ENCODE measurements around the gene PAK1. TPM values are rescaled to one million over a fixed set of nuclear protein-coding genes. Genes with fewer than 3 reads are reported as not detected.

Gene PAK1
- total and polyA plus RNA-seq, 10 of the 15 experiments (the other 5 are each of a cell fraction or from before 2014, with no cell fraction given): 43.8 to 321 (median 110) TPM

DNA sequence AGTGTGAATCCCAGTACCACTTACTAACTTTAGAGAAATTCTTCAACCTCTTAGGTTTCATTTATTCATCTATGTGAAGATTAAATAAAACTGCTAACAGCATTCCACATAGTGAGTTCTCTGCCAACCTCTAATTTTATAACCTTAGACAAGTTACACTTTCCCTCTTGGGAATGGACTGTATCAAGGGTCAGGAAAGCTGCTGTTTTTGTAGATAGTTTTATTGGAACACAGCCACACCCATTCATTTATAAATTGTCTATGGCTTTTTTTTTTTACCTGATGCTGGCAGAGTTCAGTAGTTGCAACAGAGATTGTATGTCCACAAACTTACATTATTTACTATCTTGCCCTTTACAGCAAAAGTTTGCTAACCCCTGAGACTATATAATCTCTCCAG lies 81.1 kb downstream of the PAK1 start:
- POLR2A ChIA-PET: interaction anchor here (0.6 kb wide), 1 partner anchor 19 kb away, joined by 4 read pairs; no protein-coding TSS in a partner anchor
- TF ChIP-seq KAT2A (conservative IDR thresholded peaks at IDR 0.05; ENCODE audit: control insufficient read depth, low read depth, low read length): no peak
- TF ChIP-seq, protein P1, sequence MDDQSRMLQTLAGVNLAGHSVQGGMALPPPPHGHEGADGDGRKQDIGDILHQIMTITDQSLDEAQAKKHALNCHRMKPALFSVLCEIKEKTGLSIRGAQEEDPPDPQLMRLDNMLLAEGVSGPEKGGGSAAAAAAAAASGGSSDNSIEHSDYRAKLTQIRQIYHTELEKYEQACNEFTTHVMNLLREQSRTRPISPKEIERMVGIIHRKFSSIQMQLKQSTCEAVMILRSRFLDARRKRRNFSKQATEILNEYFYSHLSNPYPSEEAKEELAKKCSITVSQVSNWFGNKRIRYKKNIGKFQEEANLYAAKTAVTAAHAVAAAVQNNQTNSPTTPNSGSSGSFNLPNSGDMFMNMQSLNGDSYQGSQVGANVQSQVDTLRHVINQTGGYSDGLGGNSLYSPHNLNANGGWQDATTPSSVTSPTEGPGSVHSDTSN (IDR thresholded peaks at IDR 0.05; ENCODE audit: insufficient replicate concordance, low read depth, low read length): no peak
- no peak for TF ChIP-seq CHD1 (IDR thresholded peaks at IDR 0.05; ENCODE audit: low read depth, low read length)
- TF ChIP-seq EP300 (IDR thresholded peaks at IDR 0.05; ENCODE audit: borderline replicate concordance in 1 of 2, control insufficient read depth in 1 of 2, low read depth in 2 of 2, low read length in 2 of 2): no peak
- no peak overlapping the region for H2AFZ ChIP-seq (ENCODE audit: control insufficient read depth, low read depth, low read length)
- in situ Hi-C loops (cut with MboI) (no loop called here), intact Hi-C loops (cut with micrococcal nuclease; ENCODE audit: unreplicated experiment) (no loop called here)
- DNase-seq (ENCODE audit: low read depth, low spot score) (no peak), ATAC-seq (no peak), FAIRE-seq (no peak)
- H3K4me2 ChIP-seq (ENCODE audit: control insufficient read depth, insufficient read depth): no peak overlapping the region
- RAD21 ChIA-PET (ENCODE audit: unreplicated experiment): interaction anchor here (1.3 kb wide), 1 partner anchor 79 kb away, joined by 3 read pairs; no protein-coding TSS in a partner anchor
- H3K9ac ChIP-seq (ENCODE audit: control insufficient read depth, insufficient read depth, low read length): no peak overlapping the region
- H3K4me3 ChIP-seq: no peak overlapping the region
- H3K27ac ChIP-seq (ENCODE audit: control insufficient read depth, insufficient read depth): no peak overlapping the region
- peaks cover 4% of the 10 kb centered on the region; the same call in 1 of the 2 replicates for H3K4me1 ChIP-seq (ENCODE audit: control insufficient read depth, insufficient read depth, low read length)
- peaks cover 0 to 14% of the 10 kb centered on the region in 2 experiments; a peak in 2 of 4 replicates for H3K36me3 ChIP-seq (ENCODE audit: control insufficient read depth in 2 of 2, insufficient read depth in 2 of 2, low read length in 1 of 2)
- no peaks in the 10 kb centered on the region; the same call in 1 of the 2 replicates for H4K20me1 ChIP-seq (ENCODE audit: control insufficient read depth, insufficient read depth)
- H3K27me3 ChIP-seq (replicated peaks in 1 of 2; ENCODE audit: control insufficient read depth in 2 of 2, insufficient read depth in 2 of 2, low read length in 1 of 2): no peaks in the 10 kb centered on the region
- no peaks in the 10 kb centered on the region for H3K9me3 ChIP-seq (replicated peaks; ENCODE audit: control insufficient read depth, insufficient read depth, low read length)
- CTCF ChIA-PET: interaction anchor here (1.4 kb wide), 1 partner anchor 155 kb away, joined by 3 read pairs; no protein-coding TSS in a partner anchor
- SMC1A ChIA-PET (ENCODE audit: uncharacterized antibody, unreplicated experiment): interaction anchor here (0.7 to 2.4 kb wide), 2 partner anchors 39 to 78 kb away, joined by 3 to 6 read pairs; no protein-coding TSS in a partner anchor
- no TSS peak for BruUV-seq (replicated peaks)
- peaks cover 41% of the 10 kb centered on the region for H3K79me2 ChIP-seq (ENCODE audit: control insufficient read depth, insufficient read depth, low read length)

DNA sequence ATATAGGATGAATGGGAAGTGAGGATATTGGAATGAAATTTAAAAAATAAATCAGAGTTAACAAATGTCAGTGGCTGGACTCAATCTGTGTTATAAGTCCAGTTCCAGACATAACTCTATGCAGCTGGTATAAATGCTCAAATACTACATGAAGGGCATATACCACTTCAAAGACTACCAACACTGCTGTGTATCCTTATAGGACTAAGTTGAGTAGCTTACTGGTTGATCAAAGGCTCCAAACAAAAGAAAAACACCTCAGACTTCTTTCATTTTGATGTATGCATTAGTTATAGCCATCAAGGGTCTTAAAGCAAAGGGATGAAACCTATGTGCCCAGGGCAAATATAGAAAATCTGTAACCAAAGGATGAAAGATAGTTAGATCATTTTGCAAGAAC lies 86.2 kb downstream of the PAK1 start:
- intact Hi-C loops (cut with micrococcal nuclease; ENCODE audit: unreplicated experiment): no loop called here
- POLR2A ChIA-PET: interaction anchor here (0.6 kb wide), 1 partner anchor 22 kb away, joined by 3 read pairs; no protein-coding TSS in a partner anchor
- Histone ChIP-seq H3K79me2 (ENCODE audit: control insufficient read depth, insufficient read depth, low read length) (peaks cover 5% of the 10 kb centered on the region), H3K27ac (ENCODE audit: control insufficient read depth, insufficient read depth) (no peak overlapping the region), H3K9ac (ENCODE audit: control insufficient read depth, insufficient read depth, low read length) (no peak overlapping the region), H3K4me1 (ENCODE audit: control insufficient read depth, insufficient read depth, low read length) (no peaks in the 10 kb centered on the region), H3K9me3 (replicated peaks; ENCODE audit: control insufficient read depth, insufficient read depth, low read length) (no peaks in the 10 kb centered on the region), H3K27me3 (replicated peaks in 1 of 2; ENCODE audit: control insufficient read depth in 2 of 2, insufficient read depth in 2 of 2, low read length in 1 of 2) (no peaks in the 10 kb centered on the region), H3K36me3 (ENCODE audit: control insufficient read depth in 2 of 2, insufficient read depth in 2 of 2, low read length in 1 of 2) (peaks cover 0 to 19% of the 10 kb centered on the region in 2 experiments), H3K4me2 (ENCODE audit: control insufficient read depth, insufficient read depth) (no peak overlapping the region), H3K4me3 (no peak overlapping the region), H2AFZ (ENCODE audit: control insufficient read depth, low read depth, low read length) (no peak overlapping the region), H4K20me1 (ENCODE audit: control insufficient read depth, insufficient read depth) (no peaks in the 10 kb centered on the region)
- no TSS peak for BruUV-seq (replicated peaks)
- SMC1A ChIA-PET (ENCODE audit: uncharacterized antibody, unreplicated experiment): no interaction called here
- FAIRE-seq (no peak), ATAC-seq (no peak), DNase-seq (ENCODE audit: low read depth, low spot score) (no peak)
- RAD21 ChIA-PET (ENCODE audit: unreplicated experiment): no interaction called here
- in situ Hi-C loops (cut with MboI): no loop called here
- CTCF ChIA-PET: interaction anchor here (1.7 kb wide), 1 partner anchor 160 kb away, joined by 4 read pairs; no protein-coding TSS in a partner anchor
- no peak for TF ChIP-seq JUNB (IDR thresholded peaks at IDR 0.05)
- TF ChIP-seq, protein P2, sequence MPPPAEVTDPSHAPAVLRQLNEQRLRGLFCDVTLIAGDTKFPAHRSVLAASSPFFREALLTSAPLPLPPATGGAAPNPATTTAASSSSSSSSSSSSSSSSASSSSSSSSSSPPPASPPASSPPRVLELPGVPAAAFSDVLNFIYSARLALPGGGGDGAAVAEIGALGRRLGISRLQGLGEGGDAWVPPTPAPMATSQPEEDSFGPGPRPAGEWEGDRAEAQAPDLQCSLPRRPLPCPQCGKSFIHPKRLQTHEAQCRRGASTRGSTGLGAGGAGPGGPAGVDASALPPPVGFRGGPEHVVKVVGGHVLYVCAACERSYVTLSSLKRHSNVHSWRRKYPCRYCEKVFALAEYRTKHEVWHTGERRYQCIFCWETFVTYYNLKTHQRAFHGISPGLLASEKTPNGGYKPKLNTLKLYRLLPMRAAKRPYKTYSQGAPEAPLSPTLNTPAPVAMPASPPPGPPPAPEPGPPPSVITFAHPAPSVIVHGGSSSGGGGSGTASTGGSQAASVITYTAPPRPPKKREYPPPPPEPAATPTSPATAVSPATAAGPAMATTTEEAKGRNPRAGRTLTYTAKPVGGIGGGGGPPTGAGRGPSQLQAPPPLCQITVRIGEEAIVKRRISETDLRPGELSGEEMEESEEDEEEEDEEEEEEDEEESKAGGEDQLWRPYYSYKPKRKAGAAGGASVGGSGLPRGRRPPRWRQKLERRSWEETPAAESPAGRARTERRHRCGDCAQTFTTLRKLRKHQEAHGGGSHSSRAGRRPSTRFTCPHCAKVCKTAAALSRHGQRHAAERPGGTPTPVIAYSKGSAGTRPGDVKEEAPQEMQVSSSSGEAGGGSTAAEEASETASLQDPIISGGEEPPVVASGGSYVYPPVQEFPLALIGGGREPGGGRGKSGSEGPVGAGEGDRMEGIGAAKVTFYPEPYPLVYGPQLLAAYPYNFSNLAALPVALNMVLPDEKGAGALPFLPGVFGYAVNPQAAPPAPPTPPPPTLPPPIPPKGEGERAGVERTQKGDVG (CRISPR knock-in tag; IDR thresholded peaks at IDR 0.05): no peak
- TF ChIP-seq SRF (IDR thresholded peaks at IDR 0.05; ENCODE audit: low read depth in 2 of 2, low read length in 2 of 2): no peak
- TF ChIP-seq, protein P3, sequence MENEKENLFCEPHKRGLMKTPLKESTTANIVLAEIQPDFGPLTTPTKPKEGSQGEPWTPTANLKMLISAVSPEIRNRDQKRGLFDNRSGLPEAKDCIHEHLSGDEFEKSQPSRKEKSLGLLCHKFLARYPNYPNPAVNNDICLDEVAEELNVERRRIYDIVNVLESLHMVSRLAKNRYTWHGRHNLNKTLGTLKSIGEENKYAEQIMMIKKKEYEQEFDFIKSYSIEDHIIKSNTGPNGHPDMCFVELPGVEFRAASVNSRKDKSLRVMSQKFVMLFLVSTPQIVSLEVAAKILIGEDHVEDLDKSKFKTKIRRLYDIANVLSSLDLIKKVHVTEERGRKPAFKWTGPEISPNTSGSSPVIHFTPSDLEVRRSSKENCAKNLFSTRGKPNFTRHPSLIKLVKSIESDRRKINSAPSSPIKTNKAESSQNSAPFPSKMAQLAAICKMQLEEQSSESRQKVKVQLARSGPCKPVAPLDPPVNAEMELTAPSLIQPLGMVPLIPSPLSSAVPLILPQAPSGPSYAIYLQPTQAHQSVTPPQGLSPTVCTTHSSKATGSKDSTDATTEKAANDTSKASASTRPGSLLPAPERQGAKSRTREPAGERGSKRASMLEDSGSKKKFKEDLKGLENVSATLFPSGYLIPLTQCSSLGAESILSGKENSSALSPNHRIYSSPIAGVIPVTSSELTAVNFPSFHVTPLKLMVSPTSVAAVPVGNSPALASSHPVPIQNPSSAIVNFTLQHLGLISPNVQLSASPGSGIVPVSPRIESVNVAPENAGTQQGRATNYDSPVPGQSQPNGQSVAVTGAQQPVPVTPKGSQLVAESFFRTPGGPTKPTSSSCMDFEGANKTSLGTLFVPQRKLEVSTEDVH (IDR thresholded peaks at IDR 0.05; ENCODE audit: low read depth, partially characterized antibody): no peak

Data from GM12878 (cell line).